Esophagus squamous epithelium (tissue), 5 donors: ENCODE data around the gene INAVA. TPM values are rescaled to one million over a fixed set of nuclear protein-coding genes. Genes with fewer than 3 reads are reported as not detected.

Experiments
- DNase-seq: peaks from one replicate; lab custom pipeline; 2025; lab: John Stamatoyannopoulos, UW
- H3K27ac ChIP-seq, 4 donors: fragments of 200-600 bp; sonication (generic); one replicate each; pipeline ENCODE4 v1.5.1; 2016 to 2019; ENCODE audit warnings: mild to moderate bottlenecking in 1 of 4
- H3K27me3 ChIP-seq, 4 donors: fragments of 200-600 bp; sonication (generic); 1 replicate in 3 of 4; 2 replicates in 1 of 4; pipeline versions ENCODE4 v1.5.1 to v1.6.0; 2017 to 2021; ENCODE audit warnings: antibody characterized with exemption in 1 of 4
- H3K36me3 ChIP-seq, 3 donors: fragments of 200-600 bp; sonication (generic); one replicate each; pipeline ENCODE4 v1.5.1; 2016 to 2019
- H3K4me1 ChIP-seq, 3 donors: fragments of 200-600 bp; sonication (generic); one replicate each; pipeline ENCODE4 v1.5.1; 2017 to 2019
- H3K4me3 ChIP-seq, 4 donors: fragments of 200-600 bp; sonication (generic); 1 replicate in 3 of 4; 2 replicates in 1 of 4; pipeline ENCODE4 v1.5.1; 2016 to 2019; ENCODE audit warnings: mild to moderate bottlenecking in 2 of 4, moderate library complexity in 1 of 4
- H3K9me3 ChIP-seq, 3 donors: fragments of 200-600 bp; sonication (generic); one replicate each; pipeline ENCODE4 v1.5.1; 2016 to 2019
- POLR2A ChIP-seq, 4 donors: fragments of 450-650 bp; IDR thresholded peaks; one replicate each; pipeline ENCODE4 v1.6.1; 2017; ENCODE audit warnings: antibody characterized with exemption in 4 of 4, mild to moderate bottlenecking in 4 of 4, moderate library complexity in 3 of 4
- WGBS, 2 donors: methylation state at CpG; one replicate each; pipeline ENCODE4 v1.1.5; 2018; 5-methylcytosine and 5-hydroxymethylcytosine counted together
- intact Hi-C: fragments of 100-400 bp; cut with DNase I; formaldehyde crosslinking; loops from one replicate; pipeline ENCODE4 v1.15.0; 2022
- total RNA-seq, 4 donors: library from RNA; depleted of rRNA; stranded (reverse); fragments of >200 nt; gene quantifications; one replicate each; pipeline ENCODE4 v1.1.0, GENCODE V29; 2016
- TF ChIP-seq, protein P1 (sequence below), 6 experiments: fragments of 450-650 bp in 4 of 6; fragments of 200-600 bp in 2 of 6; sonication (generic) in 2 of 6; IDR thresholded peaks; one replicate each; pipeline ENCODE4 v1.5.1; 2016 to 2019; ENCODE audit warnings: antibody characterized with exemption in 6 of 6, mild to moderate bottlenecking in 4 of 6, moderate library complexity in 4 of 6
- donor health status: DM: yes; HTN: yes; CAD: no.

The INAVA gene
- total RNA-seq, 4 donors from 2014 or later = 45.6 to 102 (median 58.4) TPM

DNA sequence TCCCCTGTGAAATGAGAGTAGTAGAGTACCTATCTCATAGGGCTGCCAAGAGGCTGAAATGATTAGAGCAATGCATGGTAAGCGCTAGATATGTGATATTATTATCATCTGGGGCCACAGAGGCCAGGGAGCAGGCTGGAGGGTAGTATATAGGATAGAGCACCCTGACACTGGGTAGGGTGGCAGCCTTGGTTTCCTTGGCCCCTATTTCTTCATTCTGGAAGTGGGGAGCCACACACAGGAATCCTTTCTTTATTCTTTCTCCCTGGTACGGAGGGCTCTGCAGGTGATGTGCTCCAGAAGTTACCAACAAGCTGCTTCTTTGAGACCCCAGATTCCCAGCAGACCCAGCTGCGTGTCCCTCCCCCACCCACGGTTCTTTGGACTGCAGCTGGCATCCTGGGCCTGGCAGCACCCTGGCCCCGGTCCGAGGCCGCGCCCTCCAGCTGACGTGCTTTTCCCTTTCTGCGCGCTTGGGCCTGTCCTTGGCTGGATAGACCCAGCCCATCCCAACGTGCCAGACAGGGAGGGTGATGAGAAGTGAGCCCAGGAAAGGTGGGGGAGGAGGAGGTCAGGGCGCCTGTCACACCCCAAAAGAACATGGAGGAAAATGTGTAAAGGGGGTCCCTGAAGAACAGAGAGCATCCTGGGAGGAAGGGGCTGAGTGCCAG, 18.2 kb downstream of the INAVA start:
- Histone ChIP-seq H3K36me3 (peaks cover 0 to 39% (median 13%) of the 10 kb centered on the region in 3 donors), H3K27me3 (peaks cover 0 to 6% (median 0%) of the 10 kb centered on the region in 4 donors), H3K27ac (peak overlapping the region; percentile 52 to 83 (median 78)), H3K4me1 (peaks cover 16 to 71% (median 29%) of the 10 kb centered on the region in 3 donors), H3K4me3 (no peak overlapping the region), H3K9me3 (no peaks in the 10 kb centered on the region)
- TF ChIP-seq, protein P1, sequence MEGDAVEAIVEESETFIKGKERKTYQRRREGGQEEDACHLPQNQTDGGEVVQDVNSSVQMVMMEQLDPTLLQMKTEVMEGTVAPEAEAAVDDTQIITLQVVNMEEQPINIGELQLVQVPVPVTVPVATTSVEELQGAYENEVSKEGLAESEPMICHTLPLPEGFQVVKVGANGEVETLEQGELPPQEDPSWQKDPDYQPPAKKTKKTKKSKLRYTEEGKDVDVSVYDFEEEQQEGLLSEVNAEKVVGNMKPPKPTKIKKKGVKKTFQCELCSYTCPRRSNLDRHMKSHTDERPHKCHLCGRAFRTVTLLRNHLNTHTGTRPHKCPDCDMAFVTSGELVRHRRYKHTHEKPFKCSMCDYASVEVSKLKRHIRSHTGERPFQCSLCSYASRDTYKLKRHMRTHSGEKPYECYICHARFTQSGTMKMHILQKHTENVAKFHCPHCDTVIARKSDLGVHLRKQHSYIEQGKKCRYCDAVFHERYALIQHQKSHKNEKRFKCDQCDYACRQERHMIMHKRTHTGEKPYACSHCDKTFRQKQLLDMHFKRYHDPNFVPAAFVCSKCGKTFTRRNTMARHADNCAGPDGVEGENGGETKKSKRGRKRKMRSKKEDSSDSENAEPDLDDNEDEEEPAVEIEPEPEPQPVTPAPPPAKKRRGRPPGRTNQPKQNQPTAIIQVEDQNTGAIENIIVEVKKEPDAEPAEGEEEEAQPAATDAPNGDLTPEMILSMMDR (IDR thresholded peaks at IDR 0.05) = no peak
- no peak for TF ChIP-seq POLR2A (IDR thresholded peaks at IDR 0.05)
- WGBS, 2 donors = 34 to 36% methylated on average over 3 to 10 of the region's 13 CpGs
- intact Hi-C loops = no loop called here
- no peak for DNase-seq

DNA sequence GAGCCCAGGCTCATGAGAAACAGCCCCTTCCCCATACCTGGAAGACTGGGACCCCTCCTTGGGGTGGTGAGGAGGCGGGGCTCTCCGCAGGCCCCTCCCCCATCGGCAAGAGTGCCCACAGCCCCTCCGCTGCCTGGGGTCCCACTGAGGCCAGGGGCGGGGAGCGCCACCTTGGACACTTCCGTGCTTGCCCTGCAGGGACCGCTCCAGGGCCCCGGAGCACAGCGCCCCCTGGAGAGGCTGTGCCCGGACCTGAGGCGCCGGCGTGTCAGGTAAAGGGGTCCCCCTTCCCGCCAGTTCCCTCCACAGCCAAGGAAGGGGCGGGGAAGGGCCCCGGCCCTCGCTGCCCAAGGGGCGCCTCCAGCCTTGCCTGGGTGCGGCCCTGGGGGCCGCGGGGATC, 21.5 kb downstream of the INAVA start:
- DNase-seq = no peak
- intact Hi-C loops = no loop called here
- H3K4me3 ChIP-seq = no peak overlapping the region

DNA sequence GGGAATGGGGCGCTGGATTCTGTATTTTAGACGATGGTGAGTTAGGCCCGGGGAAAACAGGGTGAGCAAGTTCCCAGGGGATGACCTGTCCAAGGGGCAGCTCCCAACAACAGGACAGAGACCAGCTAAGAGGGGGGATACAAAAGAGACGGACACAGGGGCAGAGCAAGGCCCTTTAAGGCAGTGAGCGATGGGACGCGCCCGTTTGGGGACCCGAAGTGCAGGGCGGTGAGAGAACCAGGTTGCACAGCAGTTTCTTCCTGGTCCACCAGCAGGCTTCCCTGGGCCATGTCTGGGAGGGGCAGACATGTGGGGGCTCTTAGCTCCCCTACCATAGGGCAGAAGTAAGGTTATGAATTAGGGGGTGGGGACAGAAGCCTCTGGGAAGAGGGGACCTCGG, 22.0 kb downstream of the INAVA start:
- intact Hi-C loops = no loop called here
- DNase-seq = no peak
- H3K4me1 ChIP-seq = peaks cover 3 to 38% (median 15%) of the 10 kb centered on the region in 3 donors

More for the DNA sequence above, 21.5 kb downstream of the INAVA start:
- H3K36me3 ChIP-seq = peaks cover 0 to 15% (median 2%) of the 10 kb centered on the region in 3 donors
- WGBS, 2 donors = no CpG with 5 or more reads among the region's 22 CpGs
- TF ChIP-seq, protein P1 (IDR thresholded peaks at IDR 0.05) = peak in 1 of 6 experiments; percentile 31
- no peak for TF ChIP-seq POLR2A (IDR thresholded peaks at IDR 0.05)
- H3K9me3 ChIP-seq = no peaks in the 10 kb centered on the region
- peaks cover 7 to 43% (median 18%) of the 10 kb centered on the region in 3 donors for H3K4me1 ChIP-seq
- peak overlapping the region in 1 of 4 donors; percentile 14 for H3K27ac ChIP-seq
- peaks cover 0 to 6% (median 0%) of the 10 kb centered on the region in 4 donors for H3K27me3 ChIP-seq

DNA sequence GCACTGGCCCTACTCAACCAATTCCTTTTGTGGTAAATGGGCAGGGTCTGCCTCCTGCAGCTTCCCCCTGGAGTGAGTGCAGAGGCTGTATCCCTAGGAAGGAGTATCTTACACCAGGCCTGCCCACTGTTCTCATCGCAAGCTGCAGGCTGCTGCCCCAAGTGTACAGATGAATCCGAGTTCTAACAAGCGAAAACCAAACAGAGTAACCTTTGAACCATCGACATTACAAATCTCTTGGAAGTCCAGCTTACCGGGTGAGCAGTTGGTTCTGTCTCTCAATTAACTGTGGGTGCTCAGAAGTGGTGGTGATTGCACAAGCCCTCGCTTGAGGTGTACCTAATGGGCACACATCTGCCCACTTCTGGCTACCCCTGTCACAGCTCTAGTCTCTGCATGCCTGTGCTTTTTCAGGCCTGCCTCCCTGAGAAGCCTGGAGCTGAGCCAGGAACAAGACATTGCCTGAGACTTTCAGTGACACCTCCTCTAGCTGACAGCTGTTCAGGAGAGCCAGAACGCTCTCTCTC, 22.7 kb downstream of the INAVA start:
- intact Hi-C loops = no loop called here
- TF ChIP-seq POLR2A (IDR thresholded peaks at IDR 0.05) = no peak
- TF ChIP-seq, protein P1 (IDR thresholded peaks at IDR 0.05) = no peak
- H3K27ac ChIP-seq = peak overlapping the region; percentile 8 to 70 (median 28)

More for the DNA sequence above, 22.0 kb downstream of the INAVA start:
- Histone ChIP-seq H3K27me3 (peaks cover 0 to 6% (median 0%) of the 10 kb centered on the region in 4 donors), H3K36me3 (peaks cover 0 to 9% (median 0%) of the 10 kb centered on the region in 3 donors), H3K9me3 (no peaks in the 10 kb centered on the region), H3K27ac (peak overlapping the region in 2 of 4 donors; percentile 23 to 70), H3K4me3 (no peak overlapping the region)
- WGBS, 2 donors = 77 to 80% methylated on average over 8 to 10 of the region's 11 CpGs
- no peak for TF ChIP-seq POLR2A (IDR thresholded peaks at IDR 0.05)
- TF ChIP-seq, protein P1 (IDR thresholded peaks at IDR 0.05) = no peak

DNA sequence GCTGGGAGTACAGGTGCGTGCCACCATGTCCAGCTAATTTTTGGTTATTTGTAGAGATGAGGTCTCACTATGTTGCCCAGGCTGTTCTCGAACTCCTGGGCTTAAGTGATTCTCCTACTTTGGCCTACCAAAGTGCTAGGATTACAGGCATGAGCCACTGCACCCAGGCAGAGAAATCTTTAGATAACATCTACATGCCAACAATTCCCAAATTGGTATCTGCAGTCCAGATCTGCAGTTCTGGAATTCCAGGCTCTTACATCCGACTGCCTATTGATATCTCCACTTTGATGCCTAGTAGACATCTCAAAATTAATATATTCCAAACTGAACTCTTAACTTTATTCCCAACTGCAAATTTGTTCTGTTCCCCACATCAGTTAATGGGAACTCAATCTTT, 23.3 kb downstream of the INAVA start:
- no peak for DNase-seq
- peaks cover 0 to 25% (median 9%) of the 10 kb centered on the region in 3 donors for H3K4me1 ChIP-seq
- intact Hi-C loops = no loop called here
- no peaks in the 10 kb centered on the region for H3K9me3 ChIP-seq
- H3K36me3 ChIP-seq = peaks cover 0 to 4% (median 0%) of the 10 kb centered on the region in 3 donors
- WGBS, 2 donors = 97% methylated on average over 3 of the region's 3 CpGs
- no peak overlapping the region for H3K4me3 ChIP-seq
- TF ChIP-seq, protein P1 (IDR thresholded peaks at IDR 0.05) = no peak
- no peak for TF ChIP-seq POLR2A (IDR thresholded peaks at IDR 0.05)
- peaks cover 0 to 6% (median 0%) of the 10 kb centered on the region in 4 donors for H3K27me3 ChIP-seq
- H3K27ac ChIP-seq = no peak overlapping the region

More for the DNA sequence above, 22.7 kb downstream of the INAVA start:
- Histone ChIP-seq H3K4me3 (no peak overlapping the region), H3K36me3 (peaks cover 0 to 4% (median 0%) of the 10 kb centered on the region in 3 donors), H3K27me3 (peaks cover 0 to 6% (median 0%) of the 10 kb centered on the region in 4 donors), H3K4me1 (peaks cover 3 to 31% (median 14%) of the 10 kb centered on the region in 3 donors), H3K9me3 (no peaks in the 10 kb centered on the region)
- 48 to 60% methylated on average over 4 to 5 of the region's 7 CpGs for WGBS, 2 donors
- DNase-seq = no peak
